GM19238 (cell line): ENCODE results near the gene IL3RA.
"Not testable (repeated sequence)": the region's sequence is repeated elsewhere in the genome, so short reads cannot be mapped to it uniquely, and the experiment has no call there.

Source experiments
- DNase-seq: peaks from one replicate; pipeline ENCODE4 v3.0.0; 2011; ENCODE audit warnings: low spot score; ENCODE audit not compliant: insufficient read length

Gene IL3RA

GRCh38 chrX:1336331-1336943, at the start of gene IL3RA:
Gene IL3RA (plus strand): TSS chrX:1336785. CDS start chrX:1341766, 4,981 bp downstream.
- DNase-seq = peak; percentile 40

GRCh38 chrX:1289535-1289934, 47.0 kb upstream of the IL3RA start:
- DNase-seq = no peak

- DNase-seq = no peak
Observed at GRCh38 chrX:1291110-1291740, 45.4 kb upstream of the IL3RA start.

GRCh38 chrX:1292575-1293290, 43.9 kb upstream of the IL3RA start:
- DNase-seq = no peak

- no peak for DNase-seq
Observed at GRCh38 chrX:1294301-1295067, 42.1 kb upstream of the IL3RA start.

GRCh38 chrX:1295550-1295949, 41.0 kb upstream of the IL3RA start:
- DNase-seq = no peak

- not testable (repeated sequence) for DNase-seq
Observed at GRCh38 chrX:1297591-1297990, 39.0 kb upstream of the IL3RA start.

- DNase-seq = no peak
Observed at GRCh38 chrX:1300449-1300848, 36.1 kb upstream of the IL3RA start.

GRCh38 chrX:1305411-1305810, 31.2 kb upstream of the IL3RA start:
- no peak for DNase-seq

GRCh38 chrX:1306909-1307625, 29.5 kb upstream of the IL3RA start:
- no peak for DNase-seq

GRCh38 chrX:1307626-1308340, 28.8 kb upstream of the IL3RA start:
- DNase-seq = no peak

GRCh38 chrX:1308476-1308875, 28.1 kb upstream of the IL3RA start:
- no peak for DNase-seq

GRCh38 chrX:1308917-1309316, 27.7 kb upstream of the IL3RA start:
- DNase-seq = not testable (repeated sequence)

- no peak for DNase-seq
Observed at GRCh38 chrX:1313788-1314187, 22.8 kb upstream of the IL3RA start.

- no peak for DNase-seq
Observed at GRCh38 chrX:1316527-1316926, 20.1 kb upstream of the IL3RA start.

- no peak for DNase-seq
Observed at GRCh38 chrX:1321674-1322073, 14.9 kb upstream of the IL3RA start.

- no peak for DNase-seq
Observed at GRCh38 chrX:1322393-1322792, 14.2 kb upstream of the IL3RA start.

- DNase-seq = no peak
Observed at GRCh38 chrX:1323315-1323714, 13.3 kb upstream of the IL3RA start.

GRCh38 chrX:1325515-1326116, 11.0 kb upstream of the IL3RA start:
- no peak for DNase-seq

- no peak for DNase-seq
Observed at GRCh38 chrX:1327651-1328304, 8.8 kb upstream of the IL3RA start.
